Subcutaneous abdominal adipose tissue (tissue), 5 donors: ENCODE data around the gene CDS1.
"Not testable (repeated sequence)": the region's sequence is repeated elsewhere in the genome, so short reads cannot be mapped to it uniquely, and the experiment has no call there.

Experiments
- H3K27ac ChIP-seq: one replicate; pipeline ENCODE4 v1.7.0; 2013; ENCODE audit warnings: low read depth, mild to moderate bottlenecking, inconsistent platforms, low read length, moderate library complexity
- H3K27me3 ChIP-seq, 5 donors: one replicate each; pipeline ENCODE4 v1.7.0; 2013; ENCODE audit warnings: low read length in 5 of 5, inconsistent platforms in 1 of 5; ENCODE audit not compliant: control insufficient read depth in 5 of 5, insufficient read depth in 4 of 5
- H3K36me3 ChIP-seq, 5 donors: one replicate each; pipeline ENCODE4 v1.7.0; 2013; ENCODE audit warnings: low read length in 5 of 5; ENCODE audit not compliant: control insufficient read depth in 5 of 5, insufficient read depth in 5 of 5
- H3K4me1 ChIP-seq, 5 donors: one replicate each; pipeline ENCODE4 v1.7.0; 2013; ENCODE audit warnings: low read length in 5 of 5, mild to moderate bottlenecking in 3 of 5, moderate library complexity in 1 of 5; ENCODE audit not compliant: control insufficient read depth in 5 of 5, insufficient read depth in 5 of 5
- H3K4me3 ChIP-seq, 5 donors: one replicate each; pipeline ENCODE4 v1.7.0; 2013; ENCODE audit warnings: low read length in 5 of 5, low read depth in 1 of 5
- H3K9ac ChIP-seq, 5 donors: one replicate each; pipeline ENCODE4 v1.7.0; 2013; ENCODE audit warnings: low read length in 5 of 5, mild to moderate bottlenecking in 4 of 5, moderate library complexity in 3 of 5
- H3K9me3 ChIP-seq, 5 donors: one replicate each; pipeline ENCODE4 v1.7.0; 2013; ENCODE audit warnings: low read length in 5 of 5; ENCODE audit not compliant: control insufficient read depth in 5 of 5
- donor health status: healthy.
- donor health status: healthy.
- donor health status: healthy.
- donor health status: healthy.
- donor health status: healthy.

Gene CDS1

GRCh38 chr4:84582988-84583875, at the start of gene CDS1:
TSS of gene CDS1 (plus strand) at chr4:84583127. CDS start at chr4:84583402, 275 bp downstream.
- Histone ChIP-seq H3K36me3 (no peaks in the 10 kb centered on the region), H3K9me3 (no peaks in the 10 kb centered on the region), H3K4me1 (peaks cover 0 to 20% (median 17%) of the 10 kb centered on the region in 5 donors), H3K27me3 (peaks cover 0 to 11% (median 8%) of the 10 kb centered on the region in 5 donors), H3K27ac (no peak within 1 kb of the TSS), H3K9ac (peak within 1 kb of the TSS in 3 of 5 donors; percentile 46 to 73 (median 68)), H3K4me3 (peak within 1 kb of the TSS; percentile 62 to 75 (median 67))

GRCh38 chr4:84535901-84536300, 47.0 kb upstream of the CDS1 start:
- no peak overlapping the region for H3K27ac ChIP-seq
- H3K9ac ChIP-seq = no peak overlapping the region
- peaks cover 0 to 9% (median 0%) of the 10 kb centered on the region in 5 donors for H3K9me3 ChIP-seq
- no peaks in the 10 kb centered on the region for H3K27me3 ChIP-seq
- no peaks in the 10 kb centered on the region for H3K4me1 ChIP-seq
- no peaks in the 10 kb centered on the region for H3K36me3 ChIP-seq
- H3K4me3 ChIP-seq = no peak overlapping the region

GRCh38 chr4:84545093-84545492, 37.8 kb upstream of the CDS1 start:
- H3K4me3 ChIP-seq = no peak overlapping the region
- no peak overlapping the region for H3K9ac ChIP-seq
- no peaks in the 10 kb centered on the region for H3K9me3 ChIP-seq
- H3K4me1 ChIP-seq = no peaks in the 10 kb centered on the region
- no peaks in the 10 kb centered on the region for H3K36me3 ChIP-seq
- H3K27ac ChIP-seq = no peak overlapping the region
- H3K27me3 ChIP-seq = no peaks in the 10 kb centered on the region

- Histone ChIP-seq H3K9me3 (no peaks in the 10 kb centered on the region), H3K27ac (no peak overlapping the region), H3K9ac (no peak overlapping the region), H3K27me3 (no peaks in the 10 kb centered on the region), H3K4me3 (no peak overlapping the region), H3K36me3 (no peaks in the 10 kb centered on the region), H3K4me1 (no peaks in the 10 kb centered on the region)
Measured at GRCh38 chr4:84547211-84547610, 35.7 kb upstream of the CDS1 start.

GRCh38 chr4:84549191-84549590, 33.7 kb upstream of the CDS1 start:
- H3K9me3 ChIP-seq, H3K27me3 ChIP-seq, H3K36me3 ChIP-seq, H3K9ac ChIP-seq, H3K4me1 ChIP-seq, H3K4me3 ChIP-seq, H3K27ac ChIP-seq: not testable (repeated sequence)

- Histone ChIP-seq H3K27ac (no peak overlapping the region), H3K4me3 (no peak overlapping the region), H3K36me3 (no peaks in the 10 kb centered on the region), H3K4me1 (peaks cover 0 to 12% (median 0%) of the 10 kb centered on the region in 5 donors), H3K9ac (no peak overlapping the region), H3K9me3 (no peaks in the 10 kb centered on the region), H3K27me3 (no peaks in the 10 kb centered on the region)
Measured at GRCh38 chr4:84562156-84562555, 20.8 kb upstream of the CDS1 start.

GRCh38 chr4:84563002-84563401, 19.9 kb upstream of the CDS1 start:
- peak overlapping the region; percentile 4 for H3K27ac ChIP-seq
- H3K36me3 ChIP-seq = no peaks in the 10 kb centered on the region
- no peak overlapping the region for H3K4me3 ChIP-seq

GRCh38 chr4:84565951-84566350, 17.0 kb upstream of the CDS1 start:
- H3K4me1 ChIP-seq = peaks cover 0 to 15% (median 3%) of the 10 kb centered on the region in 5 donors
- H3K4me3 ChIP-seq = no peak overlapping the region
- H3K27ac ChIP-seq = no peak overlapping the region
- H3K9ac ChIP-seq = no peak overlapping the region
- no peaks in the 10 kb centered on the region for H3K36me3 ChIP-seq
- H3K27me3 ChIP-seq = no peaks in the 10 kb centered on the region
- no peaks in the 10 kb centered on the region for H3K9me3 ChIP-seq

More at GRCh38 chr4:84563002-84563401, 19.9 kb upstream of the CDS1 start:
- no peak overlapping the region for H3K9ac ChIP-seq
- no peaks in the 10 kb centered on the region for H3K27me3 ChIP-seq
- peaks cover 0 to 12% (median 0%) of the 10 kb centered on the region in 5 donors for H3K4me1 ChIP-seq
- H3K9me3 ChIP-seq = no peaks in the 10 kb centered on the region

- H3K27ac ChIP-seq = no peak overlapping the region
- H3K9me3 ChIP-seq = no peaks in the 10 kb centered on the region
- H3K36me3 ChIP-seq = no peaks in the 10 kb centered on the region
- no peak overlapping the region for H3K9ac ChIP-seq
- no peak overlapping the region for H3K4me3 ChIP-seq
- H3K27me3 ChIP-seq = no peaks in the 10 kb centered on the region
- H3K4me1 ChIP-seq = peaks cover 0 to 5% (median 2%) of the 10 kb centered on the region in 5 donors
Measured at GRCh38 chr4:84568496-84568895, 14.4 kb upstream of the CDS1 start.

GRCh38 chr4:84569009-84569408, 13.9 kb upstream of the CDS1 start:
- Histone ChIP-seq H3K9ac (no peak overlapping the region), H3K27ac (no peak overlapping the region), H3K36me3 (no peaks in the 10 kb centered on the region), H3K9me3 (no peaks in the 10 kb centered on the region), H3K4me1 (peaks cover 0 to 5% (median 2%) of the 10 kb centered on the region in 5 donors), H3K4me3 (no peak overlapping the region), H3K27me3 (no peaks in the 10 kb centered on the region)
